ENCODE results near the gene FOSL1. TPM values are rescaled to one million over a fixed set of nuclear protein-coding genes. Genes with fewer than 3 reads are reported as not detected.

FOSL1 gene
- total and polyA plus RNA-seq, 2 of the 13 experiments (the other 11 are each of a cell fraction or from before 2014, with no cell fraction given), result 4.0 to 4.1 TPM

GRCh38 chr11:65865550-65866172 is 34.5 kb downstream of the FOSL1 start:
- Histone ChIP-seq H2AFZ (ENCODE audit: low read length) (no peak overlapping the region), H3K36me3 (replicated peaks in 1 of 2; ENCODE audit: control insufficient read depth in 1 of 2, insufficient read depth in 2 of 2, low read length in 2 of 2) (peaks cover 14 to 51% of the 10 kb centered on the region in 2 experiments; a peak in 4 of 5 replicates), H3K9me3 (ENCODE audit: low read length) (no peaks in the 10 kb centered on the region), H4K20me1 (ENCODE audit: insufficient read depth, low read length) (no peaks in the 10 kb centered on the region), H3K4me3 (replicated peaks in 1 of 3; ENCODE audit: insufficient read depth in 1 of 3, low read depth in 2 of 3, low read length in 3 of 3) (no peak overlapping the region), H3K79me2 (ENCODE audit: insufficient read depth, low read length) (peaks cover 10% of the 10 kb centered on the region), H3K4me1 (ENCODE audit: insufficient read depth, low read length) (peaks cover 22% of the 10 kb centered on the region), H3K27me3 (ENCODE audit: control insufficient read depth in 1 of 2, insufficient read depth in 2 of 2, low read length in 2 of 2) (no peaks in the 10 kb centered on the region), H3K27ac (ENCODE audit: extremely low read length, insufficient read depth, low read length) (no peak overlapping the region), H3K9ac (ENCODE audit: insufficient read depth, low read depth, low read length) (no peak overlapping the region), H3K4me2 (ENCODE audit: low read depth, low read length) (no peak overlapping the region)
- ATAC-seq (no peak), DNase-seq (ENCODE audit: low spot score) (no peak), FAIRE-seq (no peak)
- intact Hi-C loops (cut with micrococcal nuclease; ENCODE audit: unreplicated experiment), result no loop called here
- BruUV-seq (replicated peaks), result no TSS peak
- ChIA-PET POLR2A (interaction anchor here (1.2 kb wide), 1 partner anchor 25 kb away, joined by 3 read pairs; the partner anchor contains the start of gene CCDC85B), CTCF (ENCODE audit: low intra/inter-chr PET ratio, low total read pairs) (no interaction called here)
- TF ChIP-seq NFATC3 (CRISPR knock-in tag; IDR thresholded peaks at IDR 0.05), result no peak
- no peak for TF ChIP-seq ZMYM2 (CRISPR knock-in tag; IDR thresholded peaks at IDR 0.05)
- no peak for TF ChIP-seq ATF3 (CRISPR knock-in tag; IDR thresholded peaks at IDR 0.05)
- no peak for TF ChIP-seq MAX (IDR thresholded peaks at IDR 0.05)
- no peak for TF ChIP-seq ZNF781 (CRISPR knock-in tag; IDR thresholded peaks at IDR 0.05; ENCODE audit: borderline replicate concordance, not compliant biosample characterization)
- TF ChIP-seq TARDBP (CRISPR knock-in tag; IDR thresholded peaks at IDR 0.05), result no peak
- no peak for TF ChIP-seq ZNF660 (CRISPR knock-in tag; IDR thresholded peaks at IDR 0.05; ENCODE audit: borderline replicate concordance, low read depth)
- TF ChIP-seq, protein P1, sequence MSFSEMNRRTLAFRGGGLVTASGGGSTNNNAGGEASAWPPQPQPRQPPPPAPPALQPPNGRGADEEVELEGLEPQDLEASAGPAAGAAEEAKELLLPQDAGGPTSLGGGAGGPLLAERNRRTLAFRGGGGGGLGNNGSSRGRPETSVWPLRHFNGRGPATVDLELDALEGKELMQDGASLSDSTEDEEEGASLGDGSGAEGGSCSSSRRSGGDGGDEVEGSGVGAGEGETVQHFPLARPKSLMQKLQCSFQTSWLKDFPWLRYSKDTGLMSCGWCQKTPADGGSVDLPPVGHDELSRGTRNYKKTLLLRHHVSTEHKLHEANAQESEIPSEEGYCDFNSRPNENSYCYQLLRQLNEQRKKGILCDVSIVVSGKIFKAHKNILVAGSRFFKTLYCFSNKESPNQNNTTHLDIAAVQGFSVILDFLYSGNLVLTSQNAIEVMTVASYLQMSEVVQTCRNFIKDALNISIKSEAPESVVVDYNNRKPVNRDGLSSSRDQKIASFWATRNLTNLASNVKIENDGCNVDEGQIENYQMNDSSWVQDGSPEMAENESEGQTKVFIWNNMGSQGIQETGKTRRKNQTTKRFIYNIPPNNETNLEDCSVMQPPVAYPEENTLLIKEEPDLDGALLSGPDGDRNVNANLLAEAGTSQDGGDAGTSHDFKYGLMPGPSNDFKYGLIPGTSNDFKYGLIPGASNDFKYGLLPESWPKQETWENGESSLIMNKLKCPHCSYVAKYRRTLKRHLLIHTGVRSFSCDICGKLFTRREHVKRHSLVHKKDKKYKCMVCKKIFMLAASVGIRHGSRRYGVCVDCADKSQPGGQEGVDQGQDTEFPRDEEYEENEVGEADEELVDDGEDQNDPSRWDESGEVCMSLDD (CRISPR knock-in tag; IDR thresholded peaks at IDR 0.05; ENCODE audit: borderline replicate concordance), result no peak
- TF ChIP-seq AGO1 (IDR thresholded peaks at IDR 0.05; ENCODE audit: low read depth, low read length, poor library complexity, severe bottlenecking), result no peak
- no peak for TF ChIP-seq NONO (IDR thresholded peaks at IDR 0.05)
- TF ChIP-seq NONO (CRISPR knock-in tag; conservative IDR thresholded peaks at IDR 0.05), result no peak
- in situ Hi-C loops (cut with HindIII; ENCODE audit: extremely low pct_ligation_motif_present, low pct_unique_long_range_greater_than_20kb), result no loop called here
- WGBS (ENCODE audit: low lambda C conversion rate), result 98% methylated on average over 5 of the region's 9 CpGs
